ENCODE measurements around the gene AGXT2. TPM values are rescaled to one million over a fixed set of nuclear protein-coding genes. Genes with fewer than 3 reads are reported as not detected.

Gene AGXT2
- total and polyA plus RNA-seq, 2 donors (not counting 3 experiments of a cell fraction or from before 2014, with no cell fraction given), result not detected

- Histone ChIP-seq H2AFZ (ENCODE audit: low read depth, low read length) (no peak overlapping the region), H3K36me3 (ENCODE audit: control insufficient read depth in 2 of 2, extremely low read depth in 1 of 2, insufficient read depth in 2 of 2, low read length in 2 of 2) (no peaks in the 10 kb centered on the region), H3K4me1 (ENCODE audit: control insufficient read depth, extremely low read depth, insufficient read depth, low read length) (no peaks in the 10 kb centered on the region), H3K9me3 (replicated peaks; ENCODE audit: control insufficient read depth, insufficient read depth, low read length) (no peaks in the 10 kb centered on the region), H3K9ac (replicated peaks; ENCODE audit: extremely low read depth, insufficient read depth, low read length) (no peak overlapping the region), H3K27ac (ENCODE audit: insufficient read depth, low read depth, low read length) (no peak overlapping the region), H4K20me1 (replicated peaks; ENCODE audit: control insufficient read depth, extremely low read depth, insufficient read depth, low read length) (no peaks in the 10 kb centered on the region), H3K4me3 (replicated peaks in 1 of 3; ENCODE audit: insufficient read depth in 1 of 3, low read depth in 1 of 3, low read length in 3 of 3) (no peak overlapping the region), H3K27me3 (ENCODE audit: control insufficient read depth in 2 of 2, insufficient read depth in 2 of 2, low read length in 2 of 2) (no peaks in the 10 kb centered on the region), H3K79me2 (ENCODE audit: control insufficient read depth, insufficient read depth, low read length) (no peaks in the 10 kb centered on the region), H3K9me1 (replicated peaks; ENCODE audit: control insufficient read depth, extremely low read depth, insufficient read depth, low read length) (no peaks in the 10 kb centered on the region), H3K4me2 (ENCODE audit: insufficient read depth, low read length) (no peak overlapping the region)
- TF ChIP-seq CTCF (IDR thresholded peaks at IDR 0.05; ENCODE audit: extremely low read depth in 1 of 2, insufficient read depth in 1 of 2, low read depth in 1 of 2, low read length in 2 of 2), result peak; percentile 44 to 59
- no peak for TF ChIP-seq MYC (IDR thresholded peaks at IDR 0.05; ENCODE audit: low read depth, low read length)
- peak; percentile 38 for DNase-seq (ENCODE audit: low read depth, low spot score)
- peak; percentile 81 for FAIRE-seq
- intact Hi-C loops (cut with micrococcal nuclease), result loop anchor here (1.0 kb wide), 1 partner anchor 837 kb away; no protein-coding TSS in a partner anchor
- POLR2A ChIA-PET, result no interaction called here
- no TSS peak for BruUV-seq (replicated peaks)
- CTCF ChIA-PET, result interaction anchor here (1.6 to 6.9 kb wide), 4 partner anchors 8 to 836 kb away, joined by 4 to 63 read pairs (median 6); no protein-coding TSS in a partner anchor
- dilution Hi-C loops (cut with MboI; ENCODE audit: extremely low pct_ligation_motif_present, low sequenced_read_pairs), result no loop called here
Measured at GRCh38 chr5:35089334-35090314, 41.9 kb upstream of the AGXT2 start.

GRCh38 chr5:35087991-35088390, 40.2 kb upstream of the AGXT2 start:
- no peak for TF ChIP-seq MYC (IDR thresholded peaks at IDR 0.05; ENCODE audit: low read depth, low read length)
- no peak for TF ChIP-seq JUN (IDR thresholded peaks at IDR 0.05; ENCODE audit: borderline replicate concordance, insufficient read depth, insufficient read length, low read depth)
- no peak for TF ChIP-seq CTCF (IDR thresholded peaks at IDR 0.05; ENCODE audit: extremely low read depth in 1 of 2, insufficient read depth in 1 of 2, low read depth in 1 of 2, low read length in 2 of 2)
- TF ChIP-seq MAX (IDR thresholded peaks at IDR 0.05; ENCODE audit: insufficient read depth, insufficient read length), result no peak
- TF ChIP-seq EZH2 (IDR thresholded peaks at IDR 0.05; ENCODE audit: borderline replicate concordance, low read depth, low read length, severe bottlenecking), result no peak
- TF ChIP-seq FOS (IDR thresholded peaks at IDR 0.05; ENCODE audit: borderline replicate concordance, insufficient read depth, low read length), result no peak
- no peak for TF ChIP-seq POLR2A (IDR thresholded peaks at IDR 0.05; ENCODE audit: low read depth, low read length)
- no peak for TF ChIP-seq POLR2AphosphoS5 (IDR thresholded peaks at IDR 0.05; ENCODE audit: insufficient read depth, low read depth, low read length)
- TF ChIP-seq GATA2 (IDR thresholded peaks at IDR 0.05; ENCODE audit: insufficient read depth, insufficient read length, low read depth, low read length), result no peak
- no peak overlapping the region for H3K4me3 ChIP-seq (replicated peaks in 1 of 3; ENCODE audit: insufficient read depth in 1 of 3, low read depth in 1 of 3, low read length in 3 of 3)
- ChIA-PET CTCF (interaction anchor here (1.6 to 6.9 kb wide), 3 partner anchors 10 to 838 kb away, joined by 4 to 63 read pairs (median 7); no protein-coding TSS in a partner anchor), POLR2A (no interaction called here)
- H2AFZ ChIP-seq (ENCODE audit: low read depth, low read length), result no peak overlapping the region
- H3K9me3 ChIP-seq (replicated peaks; ENCODE audit: control insufficient read depth, insufficient read depth, low read length), result no peaks in the 10 kb centered on the region
- DNase-seq (ENCODE audit: low read depth, low spot score) (no peak), FAIRE-seq (no peak)
- H3K79me2 ChIP-seq (ENCODE audit: control insufficient read depth, insufficient read depth, low read length), result no peaks in the 10 kb centered on the region
- H3K9me1 ChIP-seq (replicated peaks; ENCODE audit: control insufficient read depth, extremely low read depth, insufficient read depth, low read length), result no peaks in the 10 kb centered on the region
- intact Hi-C loops (cut with micrococcal nuclease), result no loop called here
- H3K4me2 ChIP-seq (ENCODE audit: insufficient read depth, low read length), result no peak overlapping the region
- no peaks in the 10 kb centered on the region for H4K20me1 ChIP-seq (replicated peaks; ENCODE audit: control insufficient read depth, extremely low read depth, insufficient read depth, low read length)
- no peaks in the 10 kb centered on the region for H3K36me3 ChIP-seq (ENCODE audit: control insufficient read depth in 2 of 2, extremely low read depth in 1 of 2, insufficient read depth in 2 of 2, low read length in 2 of 2)
- no peak overlapping the region for H3K9ac ChIP-seq (replicated peaks; ENCODE audit: extremely low read depth, insufficient read depth, low read length)
- dilution Hi-C loops (cut with MboI; ENCODE audit: extremely low pct_ligation_motif_present, low sequenced_read_pairs), result no loop called here
- no TSS peak for BruUV-seq (replicated peaks)
- no peaks in the 10 kb centered on the region for H3K4me1 ChIP-seq (ENCODE audit: control insufficient read depth, extremely low read depth, insufficient read depth, low read length)
- no peaks in the 10 kb centered on the region for H3K27me3 ChIP-seq (ENCODE audit: control insufficient read depth in 2 of 2, insufficient read depth in 2 of 2, low read length in 2 of 2)
- H3K27ac ChIP-seq (ENCODE audit: insufficient read depth, low read depth, low read length), result no peak overlapping the region

Data from endothelial cell of umbilical vein (primary cell).